NB4 (cell line): ENCODE results near the gene SNTA1.

ENCODE experiments used
- POLR2A ChIP-seq: IDR thresholded peaks from 2 replicates; pipeline ENCODE4 v1.6.1; 2011; ENCODE audit warnings: mild to moderate bottlenecking; ENCODE audit not compliant: insufficient read length; ENCODE audit errors: extremely low read depth
- TF ChIP-seq, protein P1 (sequence below): IDR thresholded peaks from one replicate; pipeline ENCODE4 v1.5.1; 2012; ENCODE audit warnings: low read depth, low read length
- TF ChIP-seq, protein P2 (sequence below): IDR thresholded peaks from 2 replicates; pipeline ENCODE4 v1.6.1; 2011; ENCODE audit warnings: low read depth, low read length

DNA sequence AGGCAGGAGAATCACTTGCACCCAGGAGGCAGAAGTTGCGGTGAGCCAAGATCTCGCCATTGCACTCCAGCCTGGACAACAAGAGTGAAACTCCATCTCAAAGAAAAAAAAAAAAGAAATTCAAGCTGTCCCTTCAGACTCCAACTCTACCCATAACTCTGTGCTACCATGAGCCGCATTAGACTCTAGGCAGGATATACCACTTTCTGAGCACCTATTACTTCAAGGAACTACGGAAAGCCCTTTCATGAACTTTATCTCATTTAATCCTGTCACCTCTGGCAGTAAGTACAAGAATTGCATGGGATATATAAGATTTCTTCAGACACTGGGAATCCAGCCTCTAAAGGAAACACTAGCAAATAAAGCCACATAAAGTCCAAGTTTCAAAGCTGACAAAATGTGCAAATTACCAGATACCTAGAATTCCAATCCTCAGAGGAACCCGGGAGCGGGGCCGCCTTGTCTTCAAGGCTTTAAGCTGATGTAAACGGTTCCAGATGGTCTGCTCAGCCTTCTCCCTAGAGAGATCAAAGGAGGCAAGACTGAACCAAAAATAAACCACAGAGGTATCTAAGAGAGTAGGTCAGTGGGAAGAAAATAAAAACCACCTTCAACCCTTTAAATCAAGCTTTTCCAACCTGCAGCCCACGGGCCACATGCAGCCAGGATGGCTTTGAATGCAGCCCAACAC, 51.7 kb downstream of the SNTA1 start:
- TF ChIP-seq, protein P1, sequence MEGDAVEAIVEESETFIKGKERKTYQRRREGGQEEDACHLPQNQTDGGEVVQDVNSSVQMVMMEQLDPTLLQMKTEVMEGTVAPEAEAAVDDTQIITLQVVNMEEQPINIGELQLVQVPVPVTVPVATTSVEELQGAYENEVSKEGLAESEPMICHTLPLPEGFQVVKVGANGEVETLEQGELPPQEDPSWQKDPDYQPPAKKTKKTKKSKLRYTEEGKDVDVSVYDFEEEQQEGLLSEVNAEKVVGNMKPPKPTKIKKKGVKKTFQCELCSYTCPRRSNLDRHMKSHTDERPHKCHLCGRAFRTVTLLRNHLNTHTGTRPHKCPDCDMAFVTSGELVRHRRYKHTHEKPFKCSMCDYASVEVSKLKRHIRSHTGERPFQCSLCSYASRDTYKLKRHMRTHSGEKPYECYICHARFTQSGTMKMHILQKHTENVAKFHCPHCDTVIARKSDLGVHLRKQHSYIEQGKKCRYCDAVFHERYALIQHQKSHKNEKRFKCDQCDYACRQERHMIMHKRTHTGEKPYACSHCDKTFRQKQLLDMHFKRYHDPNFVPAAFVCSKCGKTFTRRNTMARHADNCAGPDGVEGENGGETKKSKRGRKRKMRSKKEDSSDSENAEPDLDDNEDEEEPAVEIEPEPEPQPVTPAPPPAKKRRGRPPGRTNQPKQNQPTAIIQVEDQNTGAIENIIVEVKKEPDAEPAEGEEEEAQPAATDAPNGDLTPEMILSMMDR: no peak
- no peak for TF ChIP-seq POLR2A
- TF ChIP-seq, protein P2, sequence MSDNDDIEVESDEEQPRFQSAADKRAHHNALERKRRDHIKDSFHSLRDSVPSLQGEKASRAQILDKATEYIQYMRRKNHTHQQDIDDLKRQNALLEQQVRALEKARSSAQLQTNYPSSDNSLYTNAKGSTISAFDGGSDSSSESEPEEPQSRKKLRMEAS: no peak
